ENCODE data around the gene AQP9. TPM values are rescaled to one million over a fixed set of nuclear protein-coding genes. Genes with fewer than 3 reads are reported as not detected.
A peak's percentile ranks its signal among the peaks of the same experiment; 100 is the strongest.
"Not testable (repeated sequence)": the region's sequence is repeated elsewhere in the genome, so short reads cannot be mapped to it uniquely, and the experiment has no call there.

The AQP9 gene
- total RNA-seq, 1 donor from 2014 or later, result 0.62 TPM

DNA sequence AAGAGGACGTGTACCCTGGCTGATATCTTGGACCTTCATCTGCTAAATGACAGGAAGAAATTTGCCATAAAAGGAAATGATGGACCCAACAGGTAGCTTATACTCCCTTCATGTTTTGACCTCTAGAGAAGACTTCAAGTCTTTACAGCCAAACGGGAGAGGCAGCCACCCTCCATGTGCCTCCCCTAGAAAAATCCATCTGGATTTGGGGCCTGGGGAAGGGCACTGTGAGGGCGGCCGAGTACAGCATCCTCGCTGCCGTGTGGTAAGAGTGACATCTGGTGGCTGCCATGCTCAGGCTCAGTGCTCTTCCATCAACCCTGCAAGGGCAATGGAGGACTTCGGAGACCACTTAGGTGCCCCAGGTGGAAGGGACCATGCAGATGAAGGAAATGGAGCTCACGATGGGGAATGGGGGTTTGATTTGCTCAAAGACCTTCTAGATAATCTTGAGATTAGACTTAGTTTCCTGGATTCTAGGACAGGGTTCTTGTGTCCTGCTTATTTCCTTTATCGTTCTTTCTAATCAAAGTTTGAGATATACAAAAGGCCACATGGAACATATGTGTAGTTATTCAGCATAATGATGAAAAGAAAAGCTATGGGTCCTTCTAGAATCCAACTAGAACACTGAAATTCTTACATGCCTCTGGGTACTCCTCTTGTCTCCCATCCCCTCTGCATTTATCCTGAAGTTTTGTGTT is 44.4 kb downstream of the AQP9 start:
- DNase-seq, result peak; percentile 75

DNA sequence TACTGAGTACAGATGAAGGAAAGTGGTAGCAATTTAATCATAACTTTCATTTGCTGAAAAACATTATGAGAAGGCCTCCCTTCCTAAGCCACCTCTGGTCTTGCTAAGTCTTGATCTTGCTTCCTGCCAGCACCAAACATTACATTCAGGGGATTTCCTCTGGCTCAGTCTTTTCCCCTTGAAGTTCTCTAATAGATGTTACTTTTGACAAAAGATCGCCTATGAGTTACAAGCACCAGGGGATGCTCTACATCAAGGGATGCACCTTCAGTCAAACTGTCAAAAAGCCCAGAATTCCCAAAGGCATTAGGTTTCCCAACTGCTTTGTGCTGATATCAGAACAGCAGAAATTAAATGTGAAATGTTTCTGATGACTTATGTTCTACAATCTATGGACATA is 47.3 kb downstream of the AQP9 start:
- DNase-seq, result no peak

DNA sequence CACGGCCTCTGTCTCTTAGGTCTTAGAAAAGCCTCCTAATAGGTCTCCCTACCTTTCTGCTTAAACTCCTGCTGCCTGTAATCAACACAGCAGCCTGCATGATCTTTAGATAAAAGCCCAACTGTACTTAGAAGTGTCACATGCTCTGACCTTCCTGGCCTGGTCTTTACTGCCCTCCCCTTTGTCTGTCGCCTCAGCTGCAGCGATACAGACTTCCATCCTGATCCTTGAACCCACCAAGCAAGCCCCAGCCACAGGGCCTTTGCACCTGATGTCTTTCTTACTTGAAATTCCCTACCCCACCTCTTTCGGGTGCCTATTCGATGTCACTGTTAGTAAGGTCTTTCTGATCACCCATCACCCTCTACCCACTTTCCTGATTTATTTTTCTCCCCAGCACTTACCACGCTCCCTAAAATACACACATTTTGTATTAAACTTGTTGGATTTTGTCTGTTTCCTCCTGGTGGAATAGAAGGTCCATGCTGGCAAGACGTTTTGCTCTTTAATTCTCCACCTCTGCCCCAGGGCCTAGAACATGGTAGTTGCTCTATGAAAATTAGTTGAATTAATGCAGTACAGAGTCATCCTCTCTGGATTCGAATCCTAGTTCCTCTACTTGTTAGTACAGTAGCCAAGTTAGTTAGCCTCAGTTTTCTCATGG is 51.1 kb downstream of the AQP9 start:
- DNase-seq, result no peak

DNA sequence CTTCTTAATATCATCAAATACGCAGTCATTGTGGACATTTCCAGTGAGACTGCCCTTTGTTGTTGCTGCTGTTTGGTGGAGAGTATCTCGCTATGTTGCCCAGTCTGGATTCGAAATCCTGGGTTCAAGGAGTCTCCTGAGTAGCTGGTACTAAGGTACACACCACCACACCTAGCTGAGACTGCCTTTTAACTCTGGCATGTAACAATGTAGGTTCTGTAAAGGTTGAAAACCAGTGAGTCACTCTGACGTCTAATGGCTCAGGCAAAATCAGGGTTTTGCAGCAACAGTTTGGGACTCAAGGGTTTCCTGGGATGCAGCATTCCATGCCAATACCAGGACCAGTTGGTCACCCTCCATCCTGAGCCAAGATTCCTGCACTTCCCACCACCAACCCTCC is 52.2 kb downstream of the AQP9 start:
- DNase-seq, result no peak

DNA sequence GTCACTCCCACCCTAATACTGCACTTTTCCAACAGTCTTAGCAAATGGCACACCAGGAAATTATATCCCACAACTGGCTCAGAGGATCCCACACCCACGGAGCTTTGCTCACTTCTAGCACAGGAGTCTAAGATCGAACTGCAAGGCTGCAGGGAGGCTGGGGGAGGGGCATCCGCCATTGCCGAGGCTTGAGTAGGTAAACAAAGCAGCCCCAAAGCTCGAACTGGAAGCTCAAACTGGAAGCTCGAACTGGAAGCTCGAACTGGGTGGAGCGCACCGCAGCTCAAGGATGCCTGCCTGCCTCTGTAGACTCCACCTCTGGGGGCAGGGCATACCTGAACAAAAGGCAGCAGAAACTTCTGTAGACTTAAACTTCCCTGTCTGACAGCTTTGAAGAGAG is 55.5 kb downstream of the AQP9 start:
- not testable (repeated sequence) for DNase-seq

DNA sequence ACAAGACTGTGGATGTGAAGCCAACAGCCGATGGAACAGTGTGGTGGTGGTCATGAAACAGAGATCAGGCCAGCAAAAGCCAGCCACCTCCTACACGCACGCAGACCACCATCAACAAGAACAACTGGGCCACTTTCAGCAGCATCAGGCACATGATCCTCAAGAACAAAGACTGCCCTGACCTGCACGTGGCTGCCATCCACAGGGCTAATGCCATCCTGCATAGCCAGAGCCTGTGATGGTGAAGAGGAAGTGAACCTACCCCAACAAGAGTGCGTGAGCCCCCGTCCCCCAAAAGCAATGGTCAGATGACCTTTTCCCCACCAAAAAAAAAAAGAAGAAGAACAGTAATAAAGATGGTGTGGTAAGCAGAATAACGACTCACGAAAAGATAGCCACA is 62.6 kb downstream of the AQP9 start:
- no peak for DNase-seq

DNA sequence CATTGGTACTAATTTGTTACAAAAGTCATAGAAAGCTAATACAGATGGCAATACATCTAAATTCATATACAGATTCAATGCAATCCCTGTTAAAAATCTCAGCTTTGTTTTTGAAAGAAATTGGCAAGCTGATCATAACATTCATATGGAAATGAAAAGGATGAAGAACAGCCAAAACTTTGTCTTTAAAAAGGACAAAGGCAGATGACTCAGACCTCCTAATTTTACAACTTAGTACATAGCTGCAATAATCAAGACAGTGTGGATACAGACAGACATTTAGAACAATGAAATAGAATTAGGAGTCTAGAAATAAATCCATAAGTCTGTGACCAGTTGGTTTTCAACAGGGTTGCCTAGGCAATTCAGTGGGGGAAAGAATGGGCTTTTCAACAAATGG is 63.3 kb downstream of the AQP9 start:
- DNase-seq, result peak; percentile 51

DNA sequence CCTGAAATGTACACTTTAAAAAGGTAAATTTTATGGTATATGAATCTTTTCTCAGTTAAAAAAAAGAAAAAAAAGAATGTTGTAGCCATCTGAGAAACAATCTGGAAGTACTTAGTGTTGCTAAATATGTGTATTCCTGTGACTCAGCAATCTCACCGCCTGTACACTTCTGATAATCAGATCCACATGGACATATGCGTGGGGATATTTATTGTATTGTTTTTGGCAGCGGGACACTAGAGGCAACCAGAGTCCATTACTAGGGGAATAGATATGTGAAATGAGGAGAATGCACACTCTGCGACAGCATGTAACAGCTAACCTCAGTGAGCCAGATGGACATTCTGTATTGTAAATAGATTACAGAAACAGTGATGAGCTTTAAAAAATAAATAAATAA is 65.4 kb downstream of the AQP9 start:
- DNase-seq, result peak; percentile 79

DNA sequence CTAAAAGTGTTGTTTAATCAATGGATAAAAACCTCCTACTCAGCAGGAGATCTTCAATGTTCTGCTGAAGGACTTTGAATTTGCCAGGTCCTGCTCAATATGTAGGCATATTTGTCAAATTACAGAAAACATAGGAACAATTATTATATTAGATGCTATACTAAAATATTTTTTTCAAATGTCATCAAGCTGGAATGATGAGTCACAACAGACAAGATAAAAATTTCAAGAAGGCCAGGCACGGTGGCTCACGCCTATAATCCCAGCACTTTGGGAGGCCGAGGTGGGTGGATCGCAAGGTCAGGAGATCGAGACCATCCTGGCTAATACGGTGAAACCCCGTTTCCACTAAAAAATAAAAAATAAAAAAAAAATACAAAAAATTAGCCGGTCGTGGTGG is 68.0 kb downstream of the AQP9 start:
- DNase-seq, result no peak

DNA sequence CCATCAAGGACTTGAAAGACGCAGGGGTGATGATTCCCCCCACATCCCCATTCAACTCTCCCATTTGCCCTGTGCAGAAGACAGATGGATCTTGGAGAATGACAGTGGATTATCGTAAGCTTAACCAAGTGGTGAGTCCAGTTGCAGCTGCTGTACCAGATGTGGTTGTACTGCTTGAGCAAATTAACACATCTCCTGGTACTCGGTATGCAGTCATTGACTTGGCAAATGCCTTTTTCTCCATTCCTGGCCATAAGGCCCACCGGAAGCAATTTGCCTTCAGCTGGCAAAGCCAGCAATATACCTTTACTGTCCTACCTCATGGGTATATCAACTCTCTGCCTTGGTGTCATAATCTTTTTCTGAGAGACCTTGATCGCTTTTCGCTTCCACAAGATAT is 70.0 kb downstream of the AQP9 start:
- not testable (repeated sequence) for DNase-seq

DNA sequence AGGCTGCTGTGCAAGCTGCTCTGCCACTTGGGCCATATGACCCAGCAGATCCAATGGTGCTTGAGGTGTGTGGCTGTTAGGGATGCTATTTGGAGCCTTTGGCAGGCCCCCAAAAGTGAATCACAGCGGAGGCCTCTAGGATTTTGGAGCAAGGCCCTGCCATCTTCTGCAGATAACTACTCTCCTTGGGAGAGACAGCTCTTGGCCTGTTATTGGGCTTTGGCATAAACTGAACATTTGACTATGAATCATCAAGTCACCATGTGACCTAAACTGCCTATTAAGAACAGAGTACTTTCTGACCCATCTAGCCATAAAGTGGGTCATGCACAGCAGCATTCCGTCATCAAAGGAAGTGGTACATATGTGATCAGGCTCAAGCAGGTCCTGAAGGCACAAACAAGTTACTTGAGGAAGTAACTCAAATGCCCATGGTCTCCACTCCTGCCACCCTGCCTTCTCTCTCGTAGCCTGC is 70.9 kb downstream of the AQP9 start:
- DNase-seq, result not testable (repeated sequence)

DNA sequence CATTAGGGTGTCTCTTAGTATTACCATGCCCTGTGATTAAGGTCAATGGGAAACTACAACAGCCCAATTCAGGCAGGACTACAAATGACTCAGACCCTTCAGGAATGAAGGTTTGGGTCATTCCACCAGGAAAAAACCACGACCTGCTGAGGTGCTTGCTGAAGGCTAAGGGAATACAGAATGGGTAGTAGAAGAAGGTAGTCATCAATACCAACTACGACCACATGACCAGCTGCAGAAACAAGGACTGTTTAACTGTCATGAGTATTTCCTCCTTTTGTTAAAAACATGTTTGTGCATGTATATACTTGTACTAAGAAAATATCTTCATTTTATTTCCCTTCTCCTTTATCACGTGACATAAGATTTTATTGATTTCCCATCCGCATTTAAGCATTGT is 71.8 kb downstream of the AQP9 start:
- not testable (repeated sequence) for DNase-seq

DNA sequence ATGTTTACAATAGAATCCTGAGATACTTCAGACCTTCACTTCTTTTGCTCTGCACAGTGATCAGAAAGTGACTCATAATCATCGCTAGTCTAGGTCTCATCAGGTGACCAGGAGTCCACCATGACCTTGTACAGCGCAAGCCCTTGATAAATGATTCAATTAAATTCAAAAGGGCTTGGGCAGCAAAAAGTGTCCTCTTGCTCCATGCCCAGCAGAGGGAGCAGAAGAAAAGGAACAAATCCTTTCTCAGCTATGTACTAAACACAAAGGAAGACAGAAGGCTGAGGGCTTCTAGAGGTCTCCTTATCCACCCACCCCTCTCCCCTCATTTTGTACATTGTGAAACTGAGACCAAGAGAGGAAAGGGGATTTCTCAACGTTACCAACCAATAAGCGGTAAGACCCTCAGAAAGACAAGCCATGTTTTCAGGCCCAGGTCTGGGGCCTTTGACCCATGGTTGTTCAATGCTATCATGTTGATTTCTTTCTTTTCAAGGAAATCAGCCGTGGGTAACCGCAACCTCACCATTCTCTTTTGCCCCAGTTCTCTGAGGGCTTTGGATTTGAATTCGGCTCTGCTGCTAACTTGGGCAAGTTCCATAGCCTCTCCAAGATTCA is 74.8 kb downstream of the AQP9 start:
- DNase-seq, result no peak

DNA sequence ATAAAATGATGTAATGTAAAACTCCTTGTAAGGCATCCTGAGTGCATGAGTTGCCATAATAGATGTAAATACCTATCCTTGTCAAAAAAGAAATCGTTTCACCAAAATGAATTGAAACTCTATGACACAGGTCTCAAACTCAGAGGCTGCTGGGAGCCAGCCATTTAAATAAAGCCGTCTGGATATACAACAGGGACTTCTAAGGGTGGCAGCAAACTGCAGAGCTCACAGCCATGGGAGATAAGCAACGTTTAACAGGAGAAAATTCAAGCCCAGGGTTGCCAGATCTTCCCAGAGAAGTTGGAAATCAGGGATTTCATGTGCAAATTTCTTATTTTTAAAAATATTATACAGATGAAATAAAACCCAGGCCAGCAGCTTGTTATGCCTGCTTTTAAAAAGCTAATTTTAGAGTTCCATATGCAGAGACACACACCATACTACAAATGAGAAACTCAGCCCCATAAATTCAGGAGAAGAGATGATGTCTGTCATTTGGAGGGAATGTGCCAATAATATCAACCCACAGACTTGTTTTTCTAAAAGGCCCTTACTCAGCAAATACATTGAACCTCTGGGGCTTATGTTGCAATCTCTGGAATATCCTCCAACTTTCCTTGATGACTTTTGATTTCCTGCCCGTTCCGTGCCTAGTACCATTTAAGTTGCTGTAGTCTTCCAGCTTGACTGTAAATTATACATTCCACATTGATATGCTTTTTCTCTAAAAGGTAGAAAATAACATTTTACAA is 75.6 kb downstream of the AQP9 start:
- DNase-seq, result no peak

DNA sequence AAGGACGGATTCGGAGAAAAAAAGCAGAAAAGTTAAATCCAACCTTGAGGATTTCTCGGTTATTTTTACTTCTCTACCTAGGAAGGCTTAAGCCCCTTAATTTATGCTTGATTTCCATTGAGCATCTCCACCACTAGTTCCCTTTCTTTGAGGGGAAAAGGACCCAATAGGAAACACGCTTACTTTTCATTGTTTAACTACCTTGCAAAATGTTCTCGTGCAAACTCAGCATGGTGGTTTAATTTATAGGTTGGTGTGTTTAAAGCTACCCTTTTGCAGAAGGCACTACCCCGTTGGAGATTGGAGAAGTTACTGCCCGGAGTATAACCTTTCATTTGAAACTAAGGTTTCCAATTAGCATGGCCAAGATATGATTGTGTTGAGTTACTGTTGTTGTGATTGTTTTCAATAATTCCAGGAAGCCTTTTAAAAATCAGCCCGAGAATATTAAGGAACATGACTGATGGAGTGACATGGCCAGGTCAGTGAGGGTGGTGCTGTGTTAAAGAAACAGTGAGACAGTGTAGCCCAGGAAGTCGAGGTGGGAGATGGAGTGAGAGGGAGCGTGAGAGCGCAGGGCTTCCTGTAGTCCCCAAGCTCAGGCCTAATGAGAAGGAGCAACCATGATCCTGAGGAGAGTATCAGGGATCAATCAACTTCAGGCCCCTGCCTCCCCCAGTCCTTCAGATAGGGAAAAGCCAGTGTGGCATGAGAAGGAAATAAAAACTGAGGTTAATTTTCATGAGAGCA is 76.6 kb downstream of the AQP9 start:
- no peak for DNase-seq

DNA sequence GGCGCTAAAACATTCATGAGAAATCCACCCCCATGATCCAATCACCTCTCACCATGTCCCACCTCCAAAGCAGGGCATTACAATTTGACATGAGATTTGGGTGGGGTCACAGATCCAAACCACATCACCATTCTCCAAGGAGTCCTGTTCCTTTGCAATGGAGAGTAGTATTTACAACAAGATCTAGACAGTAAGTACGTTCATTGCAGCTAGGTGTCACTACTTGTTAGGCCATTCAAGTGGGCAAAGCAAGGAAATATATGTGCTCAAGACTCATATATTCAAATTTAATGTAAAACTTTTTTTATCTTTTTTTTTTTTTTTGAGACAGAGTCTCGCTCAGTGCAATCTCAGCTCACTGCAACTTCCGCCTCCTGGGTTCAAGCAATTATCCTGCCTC is 79.3 kb downstream of the AQP9 start:
- no peak for DNase-seq

DNA sequence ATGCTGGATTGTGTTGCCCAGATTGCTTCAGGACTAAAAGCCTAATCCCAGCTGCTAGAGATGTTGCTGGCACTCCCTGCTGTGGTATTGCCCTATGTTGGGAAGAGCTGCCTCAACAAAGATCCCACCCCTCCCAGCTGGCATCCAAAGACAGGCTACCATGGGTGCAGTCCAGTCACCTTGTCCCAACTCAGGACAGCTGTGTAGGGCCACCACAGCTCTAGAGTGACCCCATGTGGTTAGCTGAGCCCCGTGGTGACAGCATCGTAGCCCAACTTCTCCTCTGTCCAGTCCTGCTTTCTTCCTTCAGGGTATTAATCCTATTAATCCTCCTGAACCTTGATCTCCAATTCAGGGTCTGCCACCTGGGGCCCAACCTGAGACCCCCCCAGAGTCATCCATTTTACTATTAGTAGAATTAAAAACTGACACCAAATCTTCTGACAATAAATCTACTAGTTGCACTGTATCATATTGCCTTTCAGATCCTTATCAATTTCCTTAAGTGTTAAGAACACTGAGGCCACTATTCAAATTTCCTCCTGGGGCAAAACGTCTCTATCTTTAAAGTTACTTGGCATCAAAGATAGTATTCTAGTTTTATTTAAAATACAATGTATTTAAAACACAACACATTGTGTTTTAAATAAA is 83.5 kb downstream of the AQP9 start:
- DNase-seq, result no peak

DNA sequence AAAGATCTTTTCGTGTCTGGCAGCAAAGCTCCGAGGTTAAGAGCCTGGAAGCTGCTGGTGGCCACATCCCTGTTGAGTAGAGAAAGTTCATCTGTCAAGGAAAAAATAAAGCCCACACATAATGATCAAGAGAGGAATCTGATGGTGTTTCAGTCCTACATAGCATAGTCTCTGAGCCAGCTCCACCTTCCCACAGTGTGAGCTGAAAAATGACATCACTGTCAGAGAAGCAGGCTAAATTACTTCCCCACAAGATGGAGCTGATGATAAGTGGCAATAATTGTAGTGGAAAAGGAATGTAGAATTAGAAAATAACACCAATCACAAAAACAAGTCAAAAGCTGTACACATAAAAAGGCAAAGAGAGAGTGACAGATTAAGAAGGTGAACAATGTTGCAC is 84.5 kb downstream of the AQP9 start:
- no peak for DNase-seq

DNA sequence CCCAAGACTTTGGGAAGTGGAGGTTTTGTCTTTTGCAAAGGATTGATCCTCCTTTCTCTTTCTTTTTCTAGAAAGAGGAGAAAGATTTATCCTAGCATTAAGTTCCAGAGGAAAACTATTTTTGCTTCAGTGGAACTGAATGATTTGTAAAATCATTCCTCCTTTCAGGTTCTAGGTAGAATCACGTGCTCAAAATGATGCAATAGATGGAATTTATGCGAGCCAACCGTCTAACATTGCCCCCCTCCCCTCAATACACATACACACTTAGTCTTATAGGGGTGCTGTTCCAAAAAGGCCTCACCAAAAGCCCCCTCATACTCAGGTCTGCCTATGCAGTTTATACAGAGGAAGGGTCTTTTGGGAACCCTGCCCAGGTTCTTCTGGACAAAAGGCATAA is 85.3 kb downstream of the AQP9 start:
- DNase-seq, result no peak

DNA sequence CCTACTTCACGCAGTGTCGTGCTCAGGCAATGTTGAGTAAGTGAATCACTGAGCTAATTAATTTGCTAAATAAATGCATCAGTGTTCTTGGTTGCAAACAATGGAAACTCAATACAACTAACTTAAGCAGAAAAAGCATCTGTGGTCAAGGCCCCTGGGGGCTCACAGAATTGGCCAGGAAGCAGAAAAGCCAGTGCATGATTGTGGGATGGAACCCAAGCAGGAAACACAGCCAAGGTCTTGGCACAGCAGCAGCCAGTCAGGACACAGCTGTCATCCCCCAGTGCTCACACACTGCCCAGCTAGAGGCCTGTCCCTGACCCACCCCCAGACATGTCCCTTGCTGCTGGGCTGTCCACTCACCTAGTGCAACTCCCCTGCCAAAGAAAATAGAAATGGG is 85.9 kb downstream of the AQP9 start:
- peak; percentile 69 for DNase-seq

DNA sequence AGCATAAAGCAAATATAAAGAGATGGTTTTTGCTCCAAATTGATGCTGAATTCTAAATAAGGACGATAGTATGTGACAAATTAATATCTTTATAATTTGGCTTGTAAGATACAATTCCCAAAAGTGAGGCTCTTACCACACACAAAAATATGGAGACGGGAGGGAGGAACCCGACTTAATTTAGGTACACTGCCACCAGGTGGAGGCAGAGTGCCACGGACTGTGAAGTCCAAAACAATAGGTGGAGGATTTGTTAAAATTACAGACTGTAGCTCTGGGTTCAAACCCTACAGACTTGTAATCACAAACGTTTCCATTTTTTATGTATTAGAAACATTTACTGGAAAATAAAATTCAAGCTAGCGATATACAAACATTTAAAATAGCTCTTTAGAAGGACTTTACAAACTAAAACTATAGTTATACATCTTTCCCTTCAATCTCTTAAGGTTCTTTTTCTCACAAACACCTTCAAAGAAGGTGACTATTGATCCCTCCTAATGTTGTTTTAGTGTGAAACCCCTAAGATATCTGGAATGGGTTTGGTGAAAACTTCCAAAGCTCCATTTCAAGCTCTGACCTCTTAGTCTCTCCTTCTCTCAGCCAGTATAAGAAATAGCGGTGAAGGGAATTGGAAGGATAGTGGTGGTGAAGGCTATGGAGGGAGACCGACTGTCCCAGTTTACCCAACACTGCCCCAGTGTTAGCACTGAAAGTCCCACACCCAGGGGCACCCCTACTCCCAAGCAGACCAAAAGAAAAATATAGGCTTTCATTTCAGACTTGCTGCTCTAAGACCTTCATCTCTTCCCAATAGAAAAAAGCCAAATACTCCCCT is 89.7 kb downstream of the AQP9 start:
- peak; percentile 86 for DNase-seq
